ENCODE data around the gene MED13L.

- no peak for TF ChIP-seq EZH2phosphoT487 (IDR thresholded peaks at IDR 0.05; ENCODE audit: borderline replicate concordance, low read depth, low read length)
- no peak for TF ChIP-seq CTCF (conservative IDR thresholded peaks at IDR 0.05; ENCODE audit: low read length)
Observed at GRCh38 chr12:115953450-115953849, 324.0 kb downstream of the MED13L start.

All from OCI-LY7 (cell line).